ENCODE data around the gene MTF1.

MTF1 gene

GRCh38 chr1:37841652-37842051, 17.7 kb downstream of the MTF1 start:
- Mint-ChIP-seq H3K27ac (ENCODE audit: low read depth) (no peak overlapping the region), H3K27me3 (no peaks in the 10 kb centered on the region), H3K4me3 (no peak overlapping the region), H3K36me3 (ENCODE audit: insufficient read depth) (peaks cover 33% of the 10 kb centered on the region), H3K4me1 (peaks cover 34% of the 10 kb centered on the region), H3K9me3 (no peaks in the 10 kb centered on the region)
- no peak for ATAC-seq (replicated peaks; ENCODE audit: extremely low read depth, poor library complexity, severe bottlenecking)
- DNase-seq (ENCODE audit: low spot score in 2 of 2) = no peak

GRCh38 chr1:37840711-37841110, 18.7 kb downstream of the MTF1 start:
- no peaks in the 10 kb centered on the region for H3K9me3 Mint-ChIP-seq
- H3K36me3 Mint-ChIP-seq (ENCODE audit: insufficient read depth) = peaks cover 36% of the 10 kb centered on the region
- H3K27ac Mint-ChIP-seq (ENCODE audit: low read depth) = no peak overlapping the region

DNA sequence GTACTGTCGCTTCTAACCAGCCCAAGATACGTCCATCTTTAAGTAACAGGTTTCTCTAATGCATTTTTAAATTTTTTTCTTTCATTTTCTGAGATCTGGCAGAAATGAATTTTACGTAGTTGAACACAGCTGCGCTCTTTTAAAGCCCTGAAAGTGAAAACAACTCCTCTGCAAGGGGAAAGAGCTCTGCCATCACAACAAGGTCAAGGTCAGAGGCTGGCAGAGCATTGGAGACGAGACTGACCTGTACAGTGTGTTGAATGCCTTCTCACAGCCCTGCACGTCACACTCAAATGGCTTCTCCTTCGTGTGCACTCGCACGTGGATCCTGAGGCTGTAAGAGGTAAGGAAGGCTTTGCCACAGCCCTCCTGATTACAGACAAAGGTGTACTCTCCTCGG, 19.7 kb downstream of the MTF1 start:
- Mint-ChIP-seq H3K9me3 (no peaks in the 10 kb centered on the region), H3K36me3 (ENCODE audit: insufficient read depth) (peaks cover 37% of the 10 kb centered on the region), H3K27ac (ENCODE audit: low read depth) (no peak overlapping the region), H3K27me3 (no peaks in the 10 kb centered on the region), H3K4me3 (no peak overlapping the region), H3K4me1 (peaks cover 20% of the 10 kb centered on the region)
- no peak for DNase-seq (ENCODE audit: low spot score in 2 of 2)
- no peak for ATAC-seq (replicated peaks; ENCODE audit: extremely low read depth, poor library complexity, severe bottlenecking)

More at GRCh38 chr1:37840711-37841110, 18.7 kb downstream of the MTF1 start:
- DNase-seq (ENCODE audit: low spot score in 2 of 2) (no peak), ATAC-seq (replicated peaks; ENCODE audit: extremely low read depth, poor library complexity, severe bottlenecking) (no peak)
- no peak overlapping the region for H3K4me3 Mint-ChIP-seq
- H3K4me1 Mint-ChIP-seq = peaks cover 28% of the 10 kb centered on the region
- H3K27me3 Mint-ChIP-seq = no peaks in the 10 kb centered on the region

- ATAC-seq (replicated peaks; ENCODE audit: extremely low read depth, poor library complexity, severe bottlenecking) = no peak
- H3K27me3 Mint-ChIP-seq = no peaks in the 10 kb centered on the region
- H3K4me3 Mint-ChIP-seq = no peak overlapping the region
- H3K9me3 Mint-ChIP-seq = no peaks in the 10 kb centered on the region
- DNase-seq (ENCODE audit: low spot score in 2 of 2) = no peak
- H3K4me1 Mint-ChIP-seq = no peaks in the 10 kb centered on the region
- H3K36me3 Mint-ChIP-seq (ENCODE audit: insufficient read depth) = peaks cover 56% of the 10 kb centered on the region
- H3K27ac Mint-ChIP-seq (ENCODE audit: low read depth) = no peak overlapping the region
Measured at GRCh38 chr1:37836788-37837187, 22.6 kb downstream of the MTF1 start.

- ATAC-seq (replicated peaks; ENCODE audit: extremely low read depth, poor library complexity, severe bottlenecking) (no peak), DNase-seq (ENCODE audit: low spot score in 2 of 2) (no peak)
- no peaks in the 10 kb centered on the region for H3K9me3 Mint-ChIP-seq
- H3K36me3 Mint-ChIP-seq (ENCODE audit: insufficient read depth) = peaks cover 55% of the 10 kb centered on the region
- H3K4me3 Mint-ChIP-seq = no peak overlapping the region
- no peaks in the 10 kb centered on the region for H3K4me1 Mint-ChIP-seq
- H3K27ac Mint-ChIP-seq (ENCODE audit: low read depth) = no peak overlapping the region
- H3K27me3 Mint-ChIP-seq = no peaks in the 10 kb centered on the region
Measured at GRCh38 chr1:37831809-37832208, 27.6 kb downstream of the MTF1 start.

GRCh38 chr1:37831109-37831508, 28.3 kb downstream of the MTF1 start:
- Mint-ChIP-seq H3K27me3 (no peaks in the 10 kb centered on the region), H3K4me1 (no peaks in the 10 kb centered on the region), H3K4me3 (no peak overlapping the region), H3K36me3 (ENCODE audit: insufficient read depth) (peaks cover 52% of the 10 kb centered on the region), H3K27ac (ENCODE audit: low read depth) (no peak overlapping the region), H3K9me3 (no peaks in the 10 kb centered on the region)
- ATAC-seq (replicated peaks; ENCODE audit: extremely low read depth, poor library complexity, severe bottlenecking) (no peak), DNase-seq (ENCODE audit: low spot score in 2 of 2) (no peak)

DNA sequence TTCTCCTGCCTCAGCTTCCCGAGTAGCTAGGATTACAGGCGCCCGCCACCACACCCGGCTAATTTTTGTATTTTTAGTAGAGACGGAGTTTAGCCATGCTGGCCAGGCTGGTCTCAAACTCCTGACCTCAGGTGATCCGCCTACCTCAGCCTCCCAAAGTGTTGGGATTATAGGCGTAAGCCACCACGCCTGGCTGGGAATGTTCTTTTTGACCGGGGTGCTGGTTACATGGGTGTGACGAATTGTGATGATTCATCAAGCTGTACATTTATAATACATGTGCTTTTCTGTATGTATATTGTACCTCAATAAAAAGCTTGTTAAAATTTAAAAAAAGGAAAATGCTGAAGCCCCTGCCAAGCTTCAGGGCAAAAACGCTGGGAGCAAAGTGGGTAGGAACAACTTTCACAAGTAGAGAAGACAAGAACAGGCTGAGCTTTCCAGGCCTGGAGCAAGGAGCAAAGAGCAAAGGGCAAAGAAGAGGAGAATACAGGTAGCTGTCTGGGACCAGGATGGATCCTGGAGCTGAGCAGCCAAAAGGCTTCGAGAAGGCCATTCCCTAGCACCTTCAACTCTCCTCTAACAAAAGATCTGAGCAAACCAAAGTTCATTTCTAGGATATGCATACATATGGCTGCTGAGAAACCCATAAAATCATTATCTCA, 30.9 kb downstream of the MTF1 start:
- Mint-ChIP-seq H3K4me3 (no peak overlapping the region), H3K36me3 (ENCODE audit: insufficient read depth) (peaks cover 38% of the 10 kb centered on the region), H3K27ac (ENCODE audit: low read depth) (peak overlapping the region; percentile 78), H3K9me3 (no peaks in the 10 kb centered on the region), H3K27me3 (no peaks in the 10 kb centered on the region), H3K4me1 (no peaks in the 10 kb centered on the region)
- DNase-seq (ENCODE audit: low spot score in 2 of 2) (no peak), ATAC-seq (replicated peaks; ENCODE audit: extremely low read depth, poor library complexity, severe bottlenecking) (no peak)

DNA sequence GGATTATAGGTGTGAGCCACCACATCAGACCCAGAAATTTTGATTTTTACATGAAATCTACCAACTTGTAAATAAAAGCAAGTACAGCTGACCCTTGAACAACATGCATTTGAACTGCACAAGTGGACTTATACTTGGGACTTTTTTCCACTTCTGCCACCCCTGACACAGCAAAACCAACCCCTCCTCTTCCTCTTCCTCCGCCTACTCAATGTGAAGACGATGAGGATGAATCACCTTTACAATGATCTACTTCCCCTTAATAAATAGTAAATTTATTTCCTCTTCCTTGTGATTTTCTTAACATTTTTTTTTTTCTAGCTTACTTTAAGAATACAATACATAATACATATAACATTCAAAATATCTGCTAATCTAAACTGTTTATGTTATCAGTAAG, 33.9 kb downstream of the MTF1 start:
- DNase-seq (ENCODE audit: low spot score in 2 of 2) (no peak), ATAC-seq (replicated peaks; ENCODE audit: extremely low read depth, poor library complexity, severe bottlenecking) (no peak)
- Mint-ChIP-seq H3K4me1 (no peaks in the 10 kb centered on the region), H3K27me3 (no peaks in the 10 kb centered on the region), H3K36me3 (ENCODE audit: insufficient read depth) (peaks cover 42% of the 10 kb centered on the region), H3K4me3 (no peak overlapping the region), H3K9me3 (no peaks in the 10 kb centered on the region), H3K27ac (ENCODE audit: low read depth) (no peak overlapping the region)

DNA sequence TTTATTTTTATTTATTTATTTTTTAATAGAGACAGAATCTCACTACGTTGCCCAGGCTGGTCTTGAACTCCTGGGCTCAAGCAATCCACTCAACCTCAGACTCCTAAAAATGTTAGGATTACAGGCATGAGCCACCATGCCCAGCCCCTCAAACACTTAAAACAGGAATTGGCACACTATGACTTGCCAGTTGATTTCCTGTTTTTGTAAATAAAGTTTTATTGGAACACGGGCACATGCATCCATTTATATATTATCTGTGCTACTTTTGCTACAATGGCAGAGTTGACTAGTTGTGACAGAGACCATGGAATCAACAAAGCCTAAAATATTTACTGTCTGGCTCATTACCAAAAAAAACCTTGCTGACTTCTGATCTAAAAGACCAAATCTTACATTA, 35.4 kb downstream of the MTF1 start:
- peaks cover 47% of the 10 kb centered on the region for H3K36me3 Mint-ChIP-seq (ENCODE audit: insufficient read depth)
- ATAC-seq (replicated peaks; ENCODE audit: extremely low read depth, poor library complexity, severe bottlenecking) (no peak), DNase-seq (ENCODE audit: low spot score in 2 of 2) (no peak)
- H3K4me1 Mint-ChIP-seq = no peaks in the 10 kb centered on the region
- no peaks in the 10 kb centered on the region for H3K9me3 Mint-ChIP-seq
- H3K27ac Mint-ChIP-seq (ENCODE audit: low read depth) = peak overlapping the region; percentile 22
- no peak overlapping the region for H3K4me3 Mint-ChIP-seq
- H3K27me3 Mint-ChIP-seq = no peaks in the 10 kb centered on the region

DNA sequence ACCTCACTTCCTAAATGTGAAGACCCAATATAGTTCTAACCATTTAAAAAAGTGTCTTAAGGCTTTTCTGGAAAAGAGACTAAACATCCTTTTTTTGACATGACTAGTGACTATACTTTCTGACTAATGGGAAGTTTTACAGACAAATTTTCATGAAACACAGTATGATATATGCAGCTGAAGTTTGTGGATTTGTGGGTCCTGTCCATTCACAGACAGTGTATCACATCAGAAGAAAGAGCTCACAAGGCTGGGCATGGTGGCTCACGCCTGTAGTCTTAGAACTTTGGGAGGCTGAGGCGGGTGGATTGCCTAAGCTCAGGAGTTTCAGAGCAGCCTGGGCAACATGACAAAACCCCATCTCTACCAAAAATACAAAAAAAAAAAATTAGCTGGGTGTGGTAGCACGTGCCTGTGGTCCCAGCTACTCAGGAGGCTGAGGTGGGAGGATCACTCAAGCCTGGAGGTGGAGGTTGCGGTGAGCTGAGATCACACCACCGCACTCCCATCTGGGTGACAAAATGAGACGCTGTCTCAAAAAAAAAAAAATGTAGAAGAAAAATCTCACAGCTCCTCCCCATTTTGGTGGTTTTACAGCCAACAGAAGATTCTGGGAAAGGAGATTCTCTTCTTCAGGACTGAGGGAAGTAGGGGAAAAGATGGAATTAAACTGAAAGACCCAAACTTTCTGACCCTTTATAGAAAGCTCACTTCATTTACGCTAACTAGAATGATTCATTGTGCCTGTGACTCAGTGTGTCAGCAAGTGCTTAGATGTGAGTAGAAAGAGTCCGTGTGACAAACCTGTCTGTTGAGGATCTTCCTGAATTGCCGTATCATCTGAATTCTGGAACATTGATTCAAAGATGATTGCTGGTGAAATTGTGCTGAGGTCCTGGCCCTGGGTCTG, 36.2 kb downstream of the MTF1 start:
- Mint-ChIP-seq H3K27ac (ENCODE audit: low read depth) (peak overlapping the region; percentile 22), H3K27me3 (no peaks in the 10 kb centered on the region), H3K9me3 (no peaks in the 10 kb centered on the region), H3K36me3 (ENCODE audit: insufficient read depth) (peaks cover 48% of the 10 kb centered on the region), H3K4me1 (no peaks in the 10 kb centered on the region), H3K4me3 (no peak overlapping the region)
- DNase-seq (ENCODE audit: low spot score in 2 of 2) (no peak), ATAC-seq (replicated peaks; ENCODE audit: extremely low read depth, poor library complexity, severe bottlenecking) (peak; percentile 60)

- Mint-ChIP-seq H3K4me3 (no peak overlapping the region), H3K36me3 (ENCODE audit: insufficient read depth) (peaks cover 44% of the 10 kb centered on the region), H3K27me3 (no peaks in the 10 kb centered on the region), H3K27ac (ENCODE audit: low read depth) (no peak overlapping the region), H3K9me3 (no peaks in the 10 kb centered on the region), H3K4me1 (no peaks in the 10 kb centered on the region)
- ATAC-seq (replicated peaks; ENCODE audit: extremely low read depth, poor library complexity, severe bottlenecking) (no peak), DNase-seq (ENCODE audit: low spot score in 2 of 2) (no peak)
Measured at GRCh38 chr1:37821481-37821880, 37.9 kb downstream of the MTF1 start.

DNA sequence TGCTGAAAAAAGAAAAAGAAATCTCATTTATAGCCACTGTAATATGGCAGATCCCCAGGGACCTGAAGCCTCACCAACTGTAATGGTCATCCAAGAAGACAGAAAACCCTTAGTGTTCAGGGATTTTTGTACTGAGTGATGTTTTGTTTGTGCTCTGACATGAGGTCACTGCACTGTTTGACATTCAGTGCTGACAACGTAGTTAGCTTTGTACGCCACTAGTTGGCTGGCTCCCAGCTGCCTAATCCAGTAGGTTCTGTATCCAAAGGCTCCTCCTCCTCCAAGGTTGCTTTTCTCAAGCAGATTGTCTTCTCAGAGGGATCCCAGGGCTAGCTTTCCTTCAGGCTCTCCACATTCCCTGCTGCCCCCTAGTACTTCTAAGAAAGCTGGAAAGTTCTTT, 41.9 kb downstream of the MTF1 start:
- no peak overlapping the region for H3K4me3 Mint-ChIP-seq
- DNase-seq (ENCODE audit: low spot score in 2 of 2) (no peak), ATAC-seq (replicated peaks; ENCODE audit: extremely low read depth, poor library complexity, severe bottlenecking) (no peak)
- peaks cover 38% of the 10 kb centered on the region for H3K36me3 Mint-ChIP-seq (ENCODE audit: insufficient read depth)
- no peaks in the 10 kb centered on the region for H3K27me3 Mint-ChIP-seq
- no peaks in the 10 kb centered on the region for H3K4me1 Mint-ChIP-seq
- H3K27ac Mint-ChIP-seq (ENCODE audit: low read depth) = no peak overlapping the region
- H3K9me3 Mint-ChIP-seq = no peaks in the 10 kb centered on the region

GRCh38 chr1:37814252-37814651, 45.1 kb downstream of the MTF1 start:
- H3K27me3 Mint-ChIP-seq = no peaks in the 10 kb centered on the region
- DNase-seq (ENCODE audit: low spot score in 2 of 2) (no peak), ATAC-seq (replicated peaks; ENCODE audit: extremely low read depth, poor library complexity, severe bottlenecking) (no peak)
- H3K36me3 Mint-ChIP-seq (ENCODE audit: insufficient read depth) = peaks cover 17% of the 10 kb centered on the region
- H3K27ac Mint-ChIP-seq (ENCODE audit: low read depth) = no peak overlapping the region
- peaks cover 14% of the 10 kb centered on the region for H3K4me1 Mint-ChIP-seq
- no peaks in the 10 kb centered on the region for H3K9me3 Mint-ChIP-seq
- no peak overlapping the region for H3K4me3 Mint-ChIP-seq

Measured in central memory CD8-positive, alpha-beta T cell (primary cell).